ENCODE measurements around the gene FBXW12.
"Not testable (repeated sequence)": the region's sequence is repeated elsewhere in the genome, so short reads cannot be mapped to it uniquely, and the experiment has no call there.

The FBXW12 gene

DNA sequence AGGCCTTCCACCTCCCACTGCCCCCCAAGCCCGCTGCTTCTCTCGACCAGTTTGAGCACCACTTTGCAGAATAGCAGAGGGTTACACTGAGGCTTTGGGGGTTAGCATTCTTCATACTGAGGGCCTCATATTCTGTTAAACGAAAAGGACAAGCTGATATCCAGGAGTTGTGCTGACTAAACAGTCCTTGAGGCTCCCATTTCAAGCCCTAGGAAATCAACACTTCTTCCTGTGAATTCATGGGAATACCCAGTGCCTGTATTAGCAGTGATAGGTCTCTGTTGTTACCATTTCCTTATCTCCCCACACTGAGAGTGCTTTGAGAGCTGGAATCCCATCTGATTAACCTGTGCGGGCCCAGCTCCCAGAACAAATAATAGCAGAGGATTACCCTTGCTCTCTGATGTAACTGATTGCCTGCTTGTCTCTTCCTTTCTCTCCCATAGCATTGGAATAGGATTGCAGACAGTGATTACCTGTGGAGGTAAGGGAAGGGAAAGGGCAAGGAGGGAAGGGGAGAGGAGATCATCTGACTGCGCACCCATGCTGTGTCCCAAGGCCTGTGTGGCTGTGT lies 930 bp downstream of the FBXW12 start:
- no peak for DNase-seq (ENCODE audit: low read depth in 4 of 4, low spot score in 1 of 4)

DNA sequence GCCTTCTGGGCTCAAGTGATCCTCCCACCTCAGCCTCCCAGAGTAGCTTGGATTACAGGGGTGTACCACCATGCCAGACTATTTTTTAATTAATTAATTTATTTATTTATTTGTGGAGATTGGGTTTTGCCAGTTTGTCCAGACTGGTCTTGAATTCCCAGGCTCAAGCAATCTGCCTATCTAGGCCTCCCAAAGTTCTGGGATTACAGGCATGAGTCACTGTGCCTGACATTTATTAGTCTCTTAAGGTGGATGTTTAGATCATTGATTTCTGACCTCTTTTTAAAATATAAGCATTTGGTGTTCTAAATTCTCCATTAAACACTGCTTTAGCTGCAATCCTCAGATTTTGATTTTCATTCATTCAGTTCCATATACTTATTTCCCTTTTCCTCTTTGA lies 15.6 kb downstream of the FBXW12 start:
- no peak for DNase-seq (ENCODE audit: low read depth in 4 of 4, low spot score in 1 of 4)

GRCh38 chr3:48388966-48389365 lies 16.9 kb downstream of the FBXW12 start:
- no peak for DNase-seq (ENCODE audit: low read depth in 4 of 4, low spot score in 1 of 4)

DNA sequence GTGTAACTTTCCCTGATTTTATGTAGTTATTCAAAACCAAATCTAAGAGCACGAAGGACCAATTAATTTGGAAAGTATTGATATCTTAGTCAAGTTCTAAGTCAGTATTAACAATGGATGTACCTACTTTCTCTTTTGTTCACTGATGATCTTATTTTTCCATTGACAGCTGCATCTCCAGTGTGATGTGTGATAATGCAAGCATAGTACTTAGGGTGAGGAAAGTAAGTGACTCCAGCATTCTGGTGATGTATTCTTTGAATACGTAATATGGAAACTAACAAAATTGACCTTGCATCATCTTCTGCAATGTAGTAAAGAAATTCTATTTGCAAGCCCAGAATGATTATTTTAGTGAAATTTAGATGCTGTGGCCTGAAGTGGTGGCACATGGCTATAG lies 22.4 kb downstream of the FBXW12 start:
- DNase-seq (ENCODE audit: low read depth in 4 of 4, low spot score in 1 of 4) = no peak

DNA sequence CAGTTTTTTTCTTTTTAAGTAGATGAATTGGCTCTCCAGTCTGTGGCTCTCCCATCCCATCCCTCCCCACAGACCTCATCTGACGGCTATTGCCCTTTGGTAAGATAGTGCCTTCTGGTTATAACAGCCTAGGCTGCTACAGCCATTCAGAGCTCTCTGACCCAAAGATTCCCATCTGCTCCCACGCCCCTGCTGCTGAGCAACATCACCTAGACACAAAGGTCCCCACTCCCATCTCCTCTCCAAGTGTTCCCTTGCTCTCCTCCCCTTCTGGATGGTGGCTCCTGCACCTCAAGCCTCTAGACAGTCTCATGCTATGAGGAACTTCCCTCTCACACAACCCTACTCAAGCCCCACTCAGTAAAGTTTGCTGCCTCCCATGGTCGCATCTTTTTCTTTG lies 23.7 kb downstream of the FBXW12 start:
- DNase-seq (ENCODE audit: low read depth in 4 of 4, low spot score in 1 of 4) = no peak

- DNase-seq (ENCODE audit: low read depth in 4 of 4, low spot score in 1 of 4) = no peak
Measured at GRCh38 chr3:48397767-48398681, 26.0 kb downstream of the FBXW12 start.

DNA sequence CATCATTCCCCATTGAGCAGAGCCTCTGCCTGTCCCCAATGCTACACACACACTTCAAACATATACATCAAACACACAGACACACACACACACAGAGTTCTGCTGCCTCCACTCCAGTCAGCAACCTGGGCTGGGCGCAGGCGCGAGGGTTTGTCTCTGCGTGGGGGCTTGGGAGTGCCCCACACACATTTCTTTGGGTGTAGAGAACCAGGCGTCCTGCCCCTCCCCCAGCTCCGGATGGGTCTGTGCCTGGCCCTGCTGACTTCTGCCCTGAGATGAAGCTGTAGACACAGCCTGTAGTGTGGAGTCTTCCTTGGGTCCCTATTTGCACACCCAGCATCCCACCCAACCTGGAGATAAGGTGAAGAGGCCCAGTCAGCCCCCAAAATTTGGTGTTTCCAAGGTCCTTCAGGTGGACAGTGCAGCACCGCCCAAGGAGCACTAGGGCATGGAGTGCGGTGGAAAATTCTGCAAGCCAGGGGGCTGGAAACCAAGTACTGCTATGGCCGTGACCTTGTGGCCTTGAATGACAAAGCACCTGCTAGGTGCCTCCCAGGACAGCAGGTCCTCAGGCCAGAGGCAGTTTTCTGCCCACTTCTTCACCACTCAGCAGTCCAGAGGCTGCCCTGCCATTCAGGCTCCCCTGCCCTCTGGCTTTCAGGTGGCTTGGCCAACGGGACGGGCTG lies 26.8 kb downstream of the FBXW12 start:
- no peak for DNase-seq (ENCODE audit: low read depth in 4 of 4, low spot score in 1 of 4)

GRCh38 chr3:48399387-48400172 lies 27.6 kb downstream of the FBXW12 start:
- DNase-seq (ENCODE audit: low read depth in 4 of 4, low spot score in 1 of 4) = no peak

GRCh38 chr3:48400824-48401433 lies 28.9 kb downstream of the FBXW12 start:
- DNase-seq (ENCODE audit: low read depth in 4 of 4, low spot score in 1 of 4) = peak; percentile 28 to 38 (median 36)

DNA sequence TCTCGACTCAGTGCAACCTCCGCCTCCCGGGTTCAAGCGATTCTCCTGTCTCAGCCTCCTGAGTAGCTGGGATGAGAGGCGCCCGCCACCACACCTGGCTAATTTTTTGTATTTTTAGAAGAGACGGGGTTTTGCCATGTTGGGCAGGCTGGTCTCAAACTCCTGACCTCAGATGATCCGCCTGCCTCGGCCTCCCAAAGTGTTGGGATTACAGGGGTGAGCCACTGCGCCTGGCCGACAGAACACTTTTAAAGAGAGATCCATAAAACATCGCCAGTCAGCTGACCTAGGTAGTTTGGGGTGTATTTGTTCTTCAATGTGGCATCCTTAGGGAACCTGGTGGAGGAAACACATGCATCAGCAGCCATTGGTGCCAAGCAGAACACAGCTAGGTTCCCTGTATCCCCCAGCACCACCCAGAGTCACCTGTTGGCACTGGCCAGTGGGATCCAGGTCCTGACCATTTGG lies 29.4 kb downstream of the FBXW12 start:
- DNase-seq (ENCODE audit: low read depth in 4 of 4, low spot score in 1 of 4) = not testable (repeated sequence)

GRCh38 chr3:48402281-48402732 lies 30.3 kb downstream of the FBXW12 start:
- no peak for DNase-seq (ENCODE audit: low read depth in 4 of 4, low spot score in 1 of 4)

DNA sequence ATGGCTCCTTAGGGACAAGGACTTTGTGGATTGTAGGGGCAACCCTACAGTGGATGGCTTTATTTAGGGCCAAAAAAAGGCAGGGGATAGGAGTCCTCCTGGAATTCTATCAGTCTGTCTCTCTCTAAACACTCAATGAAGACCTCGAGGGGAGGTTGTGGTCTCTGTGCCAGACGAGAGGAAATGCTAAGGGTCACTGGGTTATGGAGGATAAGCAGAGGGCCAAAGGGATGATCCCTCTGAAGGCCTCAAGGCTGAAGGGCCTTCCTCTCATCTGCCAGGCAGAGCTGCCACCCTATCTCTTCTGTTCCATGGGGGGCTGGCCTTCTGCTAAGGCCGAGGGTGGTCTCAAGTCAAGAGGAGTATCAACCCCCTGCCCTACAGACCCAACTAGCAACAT lies 30.9 kb downstream of the FBXW12 start:
- no peak for DNase-seq (ENCODE audit: low read depth in 4 of 4, low spot score in 1 of 4)

GRCh38 chr3:48403533-48404439 lies 31.8 kb downstream of the FBXW12 start:
- no peak for DNase-seq (ENCODE audit: low read depth in 4 of 4, low spot score in 1 of 4)

GRCh38 chr3:48404440-48405342 lies 32.7 kb downstream of the FBXW12 start:
- DNase-seq (ENCODE audit: low read depth in 4 of 4, low spot score in 1 of 4) = no peak

GRCh38 chr3:48405343-48405881 lies 33.4 kb downstream of the FBXW12 start:
- DNase-seq (ENCODE audit: low read depth in 4 of 4, low spot score in 1 of 4) = no peak

- DNase-seq (ENCODE audit: low read depth in 4 of 4, low spot score in 1 of 4) = no peak
Measured at GRCh38 chr3:48405971-48406370, 34.0 kb downstream of the FBXW12 start.

DNA sequence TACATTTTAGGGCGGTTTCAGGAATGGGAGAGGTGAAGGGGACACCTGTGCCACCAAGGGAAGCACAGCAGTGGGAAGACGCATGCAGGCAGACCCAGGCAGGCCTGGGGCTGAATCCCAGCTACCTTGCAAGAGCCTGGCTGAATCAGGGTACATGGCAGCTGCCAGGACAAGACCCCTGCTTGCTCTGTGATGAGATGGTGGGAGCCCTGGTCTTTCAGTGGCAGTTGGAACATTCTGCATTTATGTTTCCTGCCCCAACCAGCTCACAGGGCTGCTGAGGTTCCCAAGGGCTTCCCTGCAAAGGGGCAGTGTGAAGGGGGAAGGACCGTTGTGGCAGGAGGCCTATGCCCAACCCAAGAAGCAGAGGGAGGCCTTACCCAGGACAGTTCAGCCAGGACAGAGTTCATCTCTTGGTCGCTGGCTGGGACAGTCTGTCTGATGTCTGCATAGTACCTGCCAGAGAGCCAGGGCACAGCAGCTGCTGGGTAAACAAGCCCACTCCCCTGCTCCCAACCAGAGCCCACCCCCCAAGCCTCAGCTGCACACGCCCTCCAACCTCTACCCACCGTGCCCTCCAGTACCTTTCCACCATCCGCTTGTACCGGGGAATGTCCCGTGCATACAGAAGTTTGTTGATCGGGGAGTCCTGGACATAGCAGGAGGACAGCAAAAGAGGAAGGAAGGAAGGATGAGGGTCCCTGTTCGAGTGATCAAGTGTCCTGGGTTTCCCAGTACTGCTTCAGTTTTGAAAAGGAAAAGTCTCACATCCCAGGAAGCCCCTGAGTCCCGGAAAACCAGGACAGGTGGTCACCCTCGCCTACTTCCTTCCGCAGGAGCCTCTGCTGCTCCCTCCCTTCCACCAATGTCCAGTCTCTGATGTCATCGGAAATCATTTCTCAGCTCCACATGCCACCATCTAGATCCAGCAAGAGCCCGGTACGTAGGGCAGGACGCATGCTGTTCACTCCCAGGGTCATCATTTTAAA lies 34.7 kb downstream of the FBXW12 start:
- DNase-seq (ENCODE audit: low read depth in 4 of 4, low spot score in 1 of 4) = no peak
